Measurements from ENCODE around the gene SLC15A3. TPM values are rescaled to one million over a fixed set of nuclear protein-coding genes. Genes with fewer than 3 reads are reported as not detected.

Gene SLC15A3
- total and polyA plus RNA-seq, 8 donors, result 2.0 to 25.3 (median 6.1) TPM

GRCh38 chr11:60994541-60995080 lies 42.6 kb upstream of the SLC15A3 start:
- Histone ChIP-seq H3K4me3 (no peak overlapping the region), H3K4me1 (peaks cover 12 to 20% (median 19%) of the 10 kb centered on the region in 3 donors), H3K36me3 (no peaks in the 10 kb centered on the region), H3K27me3 (no peaks in the 10 kb centered on the region), H3K9me3 (no peaks in the 10 kb centered on the region), H3K27ac (no peak overlapping the region)
- TF ChIP-seq CTCF (IDR thresholded peaks at IDR 0.05), result no peak
- no peak for DNase-seq
- FAIRE-seq, result no peak
- 19 to 26% methylated on average over 7 of the region's 7 CpGs for WGBS, 2 donors
- intact Hi-C loops (cut with DNase I), result no loop called here
- ATAC-seq, result peak in 3 of 4 donors; percentile 21 to 50 (median 35)

GRCh38 chr11:60993615-60994014 lies 41.6 kb upstream of the SLC15A3 start:
- Histone ChIP-seq H3K27ac (no peak overlapping the region), H3K36me3 (no peaks in the 10 kb centered on the region), H3K4me1 (peaks cover 12 to 20% (median 19%) of the 10 kb centered on the region in 3 donors), H3K27me3 (no peaks in the 10 kb centered on the region), H3K4me3 (no peak overlapping the region), H3K9me3 (no peaks in the 10 kb centered on the region)
- no peak for FAIRE-seq
- intact Hi-C loops (cut with DNase I), result no loop called here
- ATAC-seq, result no peak
- WGBS, 2 donors, result 74 to 85% methylated on average over 7 of the region's 7 CpGs
- DNase-seq, result no peak
- TF ChIP-seq CTCF (IDR thresholded peaks at IDR 0.05), result no peak

GRCh38 chr11:60992842-60993409 lies 41.0 kb upstream of the SLC15A3 start:
- Histone ChIP-seq H3K27ac (no peak overlapping the region), H3K4me3 (no peak overlapping the region), H3K9me3 (no peaks in the 10 kb centered on the region), H3K4me1 (peaks cover 12 to 20% (median 19%) of the 10 kb centered on the region in 3 donors), H3K27me3 (no peaks in the 10 kb centered on the region), H3K36me3 (no peaks in the 10 kb centered on the region)
- FAIRE-seq (no peak), ATAC-seq (no peak), DNase-seq (no peak)
- WGBS, 2 donors, result 40 to 41% methylated on average over 5 of the region's 5 CpGs
- intact Hi-C loops (cut with DNase I), result no loop called here
- TF ChIP-seq CTCF (IDR thresholded peaks at IDR 0.05), result no peak

GRCh38 chr11:60991457-60991856 lies 39.5 kb upstream of the SLC15A3 start:
- H3K4me3 ChIP-seq, result no peak overlapping the region
- intact Hi-C loops (cut with DNase I), result no loop called here
- no peaks in the 10 kb centered on the region for H3K36me3 ChIP-seq
- H3K9me3 ChIP-seq, result no peaks in the 10 kb centered on the region
- DNase-seq (no peak), ATAC-seq (no peak), FAIRE-seq (no peak)
- no peak overlapping the region for H3K27ac ChIP-seq
- 76 to 84% methylated on average over 4 of the region's 4 CpGs for WGBS, 2 donors
- no peaks in the 10 kb centered on the region for H3K27me3 ChIP-seq
- peaks cover 8 to 17% (median 15%) of the 10 kb centered on the region in 3 donors for H3K4me1 ChIP-seq
- TF ChIP-seq CTCF (IDR thresholded peaks at IDR 0.05), result no peak

GRCh38 chr11:60989093-60989650 lies 37.2 kb upstream of the SLC15A3 start:
- ATAC-seq (no peak), FAIRE-seq (no peak), DNase-seq (no peak)
- no peaks in the 10 kb centered on the region for H3K36me3 ChIP-seq
- TF ChIP-seq CTCF (IDR thresholded peaks at IDR 0.05), result no peak
- no peak overlapping the region for H3K4me3 ChIP-seq
- no peaks in the 10 kb centered on the region for H3K27me3 ChIP-seq
- H3K27ac ChIP-seq, result no peak overlapping the region
- H3K9me3 ChIP-seq, result no peaks in the 10 kb centered on the region
- H3K4me1 ChIP-seq, result peaks cover 0 to 5% (median 0%) of the 10 kb centered on the region in 3 donors
- 69 to 70% methylated on average over 12 of the region's 12 CpGs for WGBS, 2 donors
- intact Hi-C loops (cut with DNase I), result no loop called here
